Epidermal melanocyte (primary cell): ENCODE data around the gene ANKRD24.
"Not testable (repeated sequence)": the region's sequence is repeated elsewhere in the genome, so short reads cannot be mapped to it uniquely, and the experiment has no call there.

Experiments used
- DNase-seq: peaks from one replicate; pipeline ENCODE4 v3.0.0; 2011; ENCODE audit warnings: low spot score; ENCODE audit not compliant: insufficient read length

Gene ANKRD24

DNA sequence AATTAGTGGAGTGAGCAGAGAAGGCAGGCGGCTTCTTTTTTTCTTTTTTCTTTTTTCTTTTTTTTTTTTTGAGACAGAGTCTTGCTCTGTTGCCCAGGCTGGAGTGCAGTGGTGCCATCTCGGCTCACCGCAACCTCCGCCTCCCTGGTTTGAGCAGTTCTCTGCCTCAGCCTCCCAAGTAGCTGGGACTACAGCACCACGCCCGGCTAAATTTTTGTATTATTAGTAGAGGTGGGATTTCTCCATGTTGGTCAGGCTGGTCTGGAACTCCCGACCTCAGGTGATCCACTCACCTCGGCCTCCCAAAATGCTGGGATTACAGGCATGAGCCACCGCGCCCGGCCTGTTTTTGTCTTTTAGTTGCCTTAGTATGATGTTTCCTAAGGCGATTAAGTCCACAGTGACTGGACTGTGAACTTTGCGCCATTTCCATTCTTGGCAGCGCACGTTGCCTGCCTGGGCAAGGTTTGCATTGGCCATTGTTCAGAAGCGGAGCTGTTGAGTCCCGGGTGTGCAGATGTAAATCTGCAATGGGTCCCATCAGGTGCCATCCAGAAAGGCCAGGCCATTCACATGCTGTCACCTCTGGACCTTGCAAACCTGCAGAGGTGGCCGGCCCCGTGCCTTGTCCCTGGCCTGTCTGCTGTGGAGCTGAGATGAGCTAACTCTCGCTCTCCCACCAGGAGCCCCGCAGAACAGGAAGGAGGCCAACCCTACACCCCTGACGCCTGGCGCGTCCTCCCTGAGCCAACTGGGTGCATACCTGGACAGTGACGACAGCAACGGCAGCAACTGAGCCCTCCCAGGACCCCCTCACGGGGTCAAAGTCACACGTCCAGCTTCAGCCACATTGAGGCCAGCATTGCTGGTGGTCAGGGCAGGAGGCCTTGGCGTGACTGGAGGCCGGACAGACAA lies 85.7 kb downstream of the ANKRD24 start:
- DNase-seq: no peak

DNA sequence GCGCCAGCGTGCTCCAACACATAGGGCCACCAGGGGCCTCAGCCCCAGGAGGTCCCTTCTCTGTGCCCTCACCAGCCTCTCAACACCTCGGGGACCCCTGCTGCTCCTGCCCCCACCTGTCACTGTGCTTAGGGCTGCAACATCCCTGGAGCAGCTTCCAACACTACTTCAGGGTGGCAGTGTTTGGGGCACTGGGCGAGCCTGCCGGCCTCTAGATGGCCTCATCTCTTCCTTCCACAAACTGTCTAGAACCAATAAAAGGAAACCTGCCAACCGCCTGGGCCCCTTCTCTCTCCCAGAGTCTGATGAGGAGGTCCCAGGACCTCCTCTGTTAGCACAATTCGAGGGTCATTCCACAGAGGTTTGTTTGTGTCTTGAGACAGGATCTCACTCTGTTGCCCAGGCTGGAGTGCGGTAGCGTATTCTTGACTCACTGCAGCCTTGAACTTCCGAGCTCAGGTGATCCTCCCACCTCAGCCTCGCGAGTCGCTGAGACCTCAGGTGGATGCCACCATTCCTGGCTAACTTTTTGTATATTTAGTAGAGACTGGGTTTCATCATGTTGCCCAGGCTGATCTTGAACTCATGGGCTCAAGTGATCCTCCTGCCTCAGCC lies 86.4 kb downstream of the ANKRD24 start:
- no peak for DNase-seq

DNA sequence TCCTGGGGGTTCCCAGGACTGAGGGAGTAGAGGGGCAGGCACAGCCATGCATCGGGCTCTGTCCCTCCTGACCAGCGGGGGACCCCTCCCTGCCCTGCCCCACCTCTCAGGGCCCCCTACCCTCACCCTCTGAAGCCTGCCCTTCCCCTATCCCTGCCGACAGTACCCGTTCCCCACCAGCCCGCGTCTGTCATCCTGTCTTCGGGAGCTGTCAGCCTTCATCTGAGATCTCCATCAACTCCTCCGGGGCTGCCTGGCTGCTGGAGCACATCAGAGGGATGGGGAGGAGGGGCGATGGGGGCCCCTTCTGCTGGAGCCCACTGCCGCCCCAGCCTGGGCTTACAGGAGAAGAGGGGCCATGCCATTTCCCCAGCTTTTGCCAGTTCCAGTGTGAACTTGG lies 90.4 kb downstream of the ANKRD24 start:
- DNase-seq: no peak

DNA sequence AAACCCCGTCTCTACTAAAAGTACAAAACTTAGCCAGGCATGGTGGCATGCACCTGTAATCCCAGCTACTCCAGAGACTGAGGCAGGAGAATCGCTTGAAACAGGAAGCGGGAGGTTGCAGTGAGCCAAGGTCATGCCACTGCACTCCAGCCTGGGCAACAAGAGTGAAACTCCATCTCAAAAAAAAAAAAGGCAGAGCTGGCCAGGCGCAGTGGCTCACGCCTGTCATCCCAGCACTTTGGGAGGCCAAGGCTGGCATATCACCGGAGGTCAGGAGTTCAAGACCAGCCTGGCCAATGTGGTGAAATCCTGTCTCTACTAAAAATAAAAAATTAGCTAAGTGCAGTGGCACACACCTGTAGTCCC lies 91.8 kb downstream of the ANKRD24 start:
- not testable (repeated sequence) for DNase-seq
